GM12875 (cell line): Measurements from ENCODE around the gene YAE1.

Experiments used
- H3K4me3 ChIP-seq: one replicate; pipeline ENCODE4 v1.5.1; 2011; ENCODE audit warnings: low read depth, low read length, control low read depth
- TF ChIP-seq, protein P1 (sequence below): IDR thresholded peaks from 2 replicates; pipeline ENCODE4 v1.5.1; 2011; ENCODE audit warnings: low read depth, mild to moderate bottlenecking, control low read depth, inconsistent platforms, low read length, moderate library complexity, borderline replicate concordance; ENCODE audit not compliant: insufficient read depth

Gene YAE1, protein sequence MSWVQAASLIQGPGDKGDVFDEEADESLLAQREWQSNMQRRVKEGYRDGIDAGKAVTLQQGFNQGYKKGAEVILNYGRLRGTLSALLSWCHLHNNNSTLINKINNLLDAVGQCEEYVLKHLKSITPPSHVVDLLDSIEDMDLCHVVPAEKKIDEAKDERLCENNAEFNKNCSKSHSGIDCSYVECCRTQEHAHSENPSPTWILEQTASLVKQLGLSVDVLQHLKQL

DNA sequence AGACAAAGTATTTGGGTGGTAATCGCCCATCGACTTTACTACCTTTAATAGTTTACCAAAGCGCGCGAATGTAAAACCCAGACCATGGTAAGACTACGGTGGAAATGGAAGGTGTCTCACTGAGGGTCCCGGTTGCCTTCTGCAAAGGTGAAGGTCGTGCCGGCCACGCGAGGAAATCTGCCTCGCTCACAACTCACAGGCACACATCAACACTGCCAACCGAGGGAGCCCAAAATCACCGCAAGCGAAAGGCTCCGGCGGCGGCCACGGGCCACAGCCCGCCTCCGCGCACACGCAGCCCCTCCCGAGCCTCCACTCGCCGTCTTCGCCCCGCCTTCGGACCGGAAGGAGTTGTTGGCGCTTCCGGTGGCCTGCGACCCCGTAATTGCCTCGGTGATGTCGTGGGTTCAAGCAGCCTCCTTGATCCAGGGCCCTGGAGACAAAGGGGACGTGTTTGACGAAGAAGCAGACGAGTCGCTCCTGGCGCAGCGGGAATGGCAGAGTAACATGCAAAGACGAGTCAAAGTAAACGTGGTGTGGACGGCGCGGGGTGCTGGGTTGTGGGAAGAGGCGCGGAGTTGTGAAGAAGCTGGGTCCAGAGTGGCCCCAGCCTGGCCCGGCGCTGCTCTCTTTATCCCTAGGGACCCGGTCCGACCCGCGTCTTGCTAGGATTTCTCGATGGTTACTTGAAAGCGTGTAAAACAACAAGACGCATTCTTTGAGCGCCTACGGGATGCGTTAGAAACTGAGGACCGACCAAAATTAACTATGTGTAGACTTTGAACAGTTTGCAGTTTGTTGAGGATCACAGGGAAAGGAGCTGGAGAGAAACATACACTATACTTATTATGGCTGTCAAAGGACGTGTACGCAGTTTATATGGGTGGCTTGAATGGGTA, at the start of gene YAE1:
TSS of gene YAE1 (plus strand) at position 382 of the 899 bp plus-strand sequence. CDS start at position 397, 15 bp downstream.
- TF ChIP-seq, protein P1, sequence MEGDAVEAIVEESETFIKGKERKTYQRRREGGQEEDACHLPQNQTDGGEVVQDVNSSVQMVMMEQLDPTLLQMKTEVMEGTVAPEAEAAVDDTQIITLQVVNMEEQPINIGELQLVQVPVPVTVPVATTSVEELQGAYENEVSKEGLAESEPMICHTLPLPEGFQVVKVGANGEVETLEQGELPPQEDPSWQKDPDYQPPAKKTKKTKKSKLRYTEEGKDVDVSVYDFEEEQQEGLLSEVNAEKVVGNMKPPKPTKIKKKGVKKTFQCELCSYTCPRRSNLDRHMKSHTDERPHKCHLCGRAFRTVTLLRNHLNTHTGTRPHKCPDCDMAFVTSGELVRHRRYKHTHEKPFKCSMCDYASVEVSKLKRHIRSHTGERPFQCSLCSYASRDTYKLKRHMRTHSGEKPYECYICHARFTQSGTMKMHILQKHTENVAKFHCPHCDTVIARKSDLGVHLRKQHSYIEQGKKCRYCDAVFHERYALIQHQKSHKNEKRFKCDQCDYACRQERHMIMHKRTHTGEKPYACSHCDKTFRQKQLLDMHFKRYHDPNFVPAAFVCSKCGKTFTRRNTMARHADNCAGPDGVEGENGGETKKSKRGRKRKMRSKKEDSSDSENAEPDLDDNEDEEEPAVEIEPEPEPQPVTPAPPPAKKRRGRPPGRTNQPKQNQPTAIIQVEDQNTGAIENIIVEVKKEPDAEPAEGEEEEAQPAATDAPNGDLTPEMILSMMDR, result no peak
- H3K4me3 ChIP-seq, result peak within 1 kb of the TSS; percentile 85

DNA sequence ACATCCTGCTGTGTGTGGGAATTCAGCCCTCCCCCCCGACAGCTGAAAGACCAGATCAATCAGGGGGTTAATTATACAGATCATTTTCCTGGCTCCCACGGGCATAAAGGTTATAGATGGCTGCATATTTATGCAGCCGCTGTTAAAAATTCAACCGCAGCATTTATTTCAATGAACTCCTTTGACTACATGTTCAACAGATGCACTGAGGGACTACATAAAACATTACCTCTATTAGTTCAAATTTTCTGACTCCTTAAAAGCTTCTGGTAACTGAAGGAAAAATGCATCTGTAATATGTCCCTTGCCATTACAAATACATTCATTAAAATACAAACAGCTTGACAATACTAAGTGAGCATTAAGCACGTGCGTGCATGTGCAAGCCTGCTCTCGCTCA, 49.7 kb upstream of the YAE1 start:
- TF ChIP-seq, protein P1, result no peak
- no peak overlapping the region for H3K4me3 ChIP-seq

DNA sequence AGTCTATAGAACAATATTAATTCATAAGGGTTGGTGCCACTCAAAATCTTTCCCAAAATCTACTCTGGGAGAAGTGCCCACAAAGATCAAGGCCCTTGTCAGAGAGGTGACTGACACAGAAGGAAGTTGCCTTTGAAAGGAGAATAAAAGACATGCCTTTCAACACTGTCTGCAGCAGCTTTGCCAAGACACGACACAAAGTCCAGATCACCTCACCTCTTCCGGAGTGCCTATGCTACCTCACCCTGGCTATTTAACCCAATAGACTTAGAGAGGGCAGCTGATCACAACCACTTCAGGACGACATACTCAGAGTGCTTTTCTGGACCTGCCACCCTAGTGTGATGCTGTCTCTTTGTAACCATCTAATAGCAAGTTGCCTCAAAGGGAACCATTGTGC, 49.0 kb upstream of the YAE1 start:
- TF ChIP-seq, protein P1, result no peak
- no peak overlapping the region for H3K4me3 ChIP-seq

DNA sequence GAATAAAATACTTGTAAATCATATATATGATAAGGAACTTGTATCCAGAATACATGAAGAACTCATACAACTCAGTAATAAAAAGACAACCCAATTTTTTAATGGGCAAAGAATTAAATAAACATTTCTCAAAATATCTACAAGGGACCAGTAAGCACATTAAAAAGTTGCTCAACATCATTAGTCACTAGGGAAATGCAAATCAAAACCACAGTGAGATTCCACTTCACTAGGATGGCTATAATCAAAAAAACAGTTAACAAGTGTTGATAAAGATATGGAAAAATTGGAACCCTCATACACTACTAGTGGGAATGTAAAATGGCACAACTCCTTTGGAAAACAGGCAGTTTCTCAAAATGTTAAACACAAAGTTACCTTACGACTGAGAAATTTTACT, 40.3 kb upstream of the YAE1 start:
- TF ChIP-seq, protein P1, result no peak
- no peak overlapping the region for H3K4me3 ChIP-seq

DNA sequence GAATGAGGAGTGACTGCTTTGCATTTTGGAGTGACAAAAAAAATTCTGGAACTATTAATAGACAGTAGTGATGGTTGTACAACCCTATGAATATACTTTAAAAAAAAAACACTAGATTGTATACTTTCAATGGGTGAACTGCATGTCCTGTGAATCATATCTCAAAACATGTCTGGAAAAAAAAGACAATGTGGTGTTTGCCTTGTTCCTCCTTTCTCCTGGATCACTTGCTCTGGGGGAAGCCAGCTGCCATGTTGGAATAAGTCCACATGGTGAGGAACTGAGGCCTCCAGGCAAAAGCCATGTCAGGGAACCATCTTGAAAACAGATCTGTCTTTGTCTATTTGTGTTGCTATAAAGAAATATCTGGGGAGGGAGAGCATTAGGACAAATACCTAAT, 39.5 kb upstream of the YAE1 start:
- TF ChIP-seq, protein P1, result no peak
- H3K4me3 ChIP-seq, result no peak overlapping the region

DNA sequence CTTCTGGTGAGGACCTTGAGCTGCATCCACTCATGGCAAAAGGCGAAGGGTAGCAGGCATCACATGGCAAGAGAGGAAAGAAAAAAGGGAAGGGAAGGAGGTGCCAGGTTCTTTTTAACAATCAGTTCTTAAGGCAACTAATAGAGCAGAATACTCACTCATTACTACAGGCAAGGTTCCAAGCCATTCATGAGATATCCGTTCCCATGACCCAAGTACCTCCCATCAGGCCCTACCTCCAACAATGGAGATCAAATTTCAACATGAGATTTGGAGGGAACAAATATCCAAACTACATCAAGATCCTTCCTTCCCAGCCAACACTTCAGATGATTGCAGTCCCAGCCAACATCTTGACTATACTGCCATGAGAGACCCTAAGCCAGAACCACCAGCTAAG, 38.9 kb upstream of the YAE1 start:
- H3K4me3 ChIP-seq, result no peak overlapping the region
- TF ChIP-seq, protein P1, result no peak
